Stomach smooth muscle (tissue), 2 donors: ENCODE measurements around the gene RLF.

Experiments
- H3K27ac ChIP-seq: one replicate; pipeline ENCODE4 v1.7.0; 2013; ENCODE audit warnings: mild to moderate bottlenecking, low read length, inconsistent platforms
- H3K27me3 ChIP-seq, 2 donors: one replicate each; pipeline ENCODE4 v1.7.0; 2013; ENCODE audit warnings: low read length in 2 of 2; ENCODE audit not compliant: insufficient read depth in 2 of 2, control insufficient read depth in 1 of 2
- H3K36me3 ChIP-seq, 2 donors: one replicate each; pipeline ENCODE4 v1.7.0; 2013; ENCODE audit warnings: low read length in 2 of 2; ENCODE audit not compliant: control insufficient read depth in 2 of 2, insufficient read depth in 2 of 2
- H3K4me1 ChIP-seq: one replicate; pipeline ENCODE4 v1.7.0; 2013; ENCODE audit warnings: low read length; ENCODE audit not compliant: control insufficient read depth, insufficient read depth
- H3K4me3 ChIP-seq, 2 donors: one replicate each; pipeline ENCODE4 v1.7.0; 2013; ENCODE audit warnings: low read length in 2 of 2
- H3K9ac ChIP-seq, 2 donors: one replicate each; pipeline ENCODE4 v1.7.0; 2013; ENCODE audit warnings: low read length in 2 of 2, mild to moderate bottlenecking in 1 of 2
- H3K9me3 ChIP-seq, 2 donors: one replicate each; pipeline ENCODE4 v1.7.0; 2013; ENCODE audit warnings: low read length in 2 of 2; ENCODE audit not compliant: control insufficient read depth in 2 of 2
- donor health status: healthy.
- donor health status: Pancreatic carcinoma.

Gene RLF

GRCh38 chr1:40273547-40274166 lies 112.5 kb downstream of the RLF start:
- Histone ChIP-seq H3K4me3 (no peak overlapping the region), H3K36me3 (peaks cover 30 to 36% of the 10 kb centered on the region in 2 donors)

GRCh38 chr1:40274331-40274730 lies 113.1 kb downstream of the RLF start:
- no peaks in the 10 kb centered on the region for H3K27me3 ChIP-seq
- peaks cover 30 to 35% of the 10 kb centered on the region in 2 donors for H3K36me3 ChIP-seq
- no peak overlapping the region for H3K27ac ChIP-seq
- no peaks in the 10 kb centered on the region for H3K9me3 ChIP-seq
- no peaks in the 10 kb centered on the region for H3K4me1 ChIP-seq
- H3K9ac ChIP-seq, result no peak overlapping the region
- H3K4me3 ChIP-seq, result no peak overlapping the region

More at GRCh38 chr1:40273547-40274166, 112.5 kb downstream of the RLF start:
- Histone ChIP-seq H3K27ac (no peak overlapping the region), H3K27me3 (no peaks in the 10 kb centered on the region), H3K4me1 (peaks cover 3% of the 10 kb centered on the region), H3K9me3 (no peaks in the 10 kb centered on the region), H3K9ac (no peak overlapping the region)

- H3K4me1 ChIP-seq, result no peaks in the 10 kb centered on the region
- no peaks in the 10 kb centered on the region for H3K27me3 ChIP-seq
- no peak overlapping the region for H3K9ac ChIP-seq
- no peaks in the 10 kb centered on the region for H3K9me3 ChIP-seq
- H3K4me3 ChIP-seq, result no peak overlapping the region
- peaks cover 24 to 33% of the 10 kb centered on the region in 2 donors for H3K36me3 ChIP-seq
- no peak overlapping the region for H3K27ac ChIP-seq
Observed at GRCh38 chr1:40276122-40276521, 114.9 kb downstream of the RLF start.

- Histone ChIP-seq H3K27me3 (no peaks in the 10 kb centered on the region), H3K27ac (no peak overlapping the region), H3K9me3 (no peaks in the 10 kb centered on the region), H3K4me1 (no peaks in the 10 kb centered on the region), H3K36me3 (peaks cover 7 to 14% of the 10 kb centered on the region in 2 donors), H3K4me3 (no peak overlapping the region), H3K9ac (no peak overlapping the region)
Observed at GRCh38 chr1:40281853-40282252, 120.7 kb downstream of the RLF start.
